Measurements from ENCODE around the gene RBMS3. TPM values are rescaled to one million over a fixed set of nuclear protein-coding genes. Genes with fewer than 3 reads are reported as not detected.
"Not testable (repeated sequence)": the region's sequence is repeated elsewhere in the genome, so short reads cannot be mapped to it uniquely, and the experiment has no call there.

Gene RBMS3
- total RNA-seq, 2 donors from 2014 or later: 40.7 to 53.2 TPM

- ATAC-seq (no peak), DNase-seq (no peak)
- intact Hi-C loops (cut with DNase I): loop anchor here in 1 of 2 donors (10.0 kb wide), 1 partner anchor 233 kb away; no protein-coding TSS in a partner anchor
Observed at GRCh38 chr3:29521751-29522150, 240.9 kb downstream of the RBMS3 start.

DNA sequence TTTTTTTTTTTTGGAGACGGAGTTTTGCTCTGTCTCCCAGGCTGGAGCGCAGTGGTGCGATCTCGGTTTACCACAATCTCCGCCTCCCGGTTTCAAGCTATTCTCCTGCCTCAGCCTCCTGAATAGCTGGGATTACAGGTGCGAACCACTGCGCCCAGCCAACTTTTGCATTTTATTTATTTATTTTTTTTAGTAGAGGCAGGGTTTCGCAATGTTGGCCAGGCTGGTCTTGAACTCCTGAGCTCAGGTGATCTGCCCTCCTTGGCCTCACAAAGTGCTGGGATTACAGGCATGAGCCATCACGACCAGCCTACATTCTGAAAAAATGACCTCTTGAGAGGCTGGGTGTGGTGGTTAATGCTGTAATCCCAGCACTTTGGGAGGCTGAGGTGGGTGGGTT lies 243.6 kb downstream of the RBMS3 start:
- intact Hi-C loops (cut with DNase I): loop anchor here in 1 of 2 donors (10.0 kb wide), 1 partner anchor 230 kb away; no protein-coding TSS in a partner anchor
- ATAC-seq, DNase-seq: not testable (repeated sequence)

GRCh38 chr3:29525254-29525881 lies 244.5 kb downstream of the RBMS3 start:
- peak; percentile 93 to 96 for ATAC-seq
- intact Hi-C loops (cut with DNase I): loop anchor here in 1 of 2 donors (10.0 kb wide), 1 partner anchor 229 kb away; no protein-coding TSS in a partner anchor
- DNase-seq: peak; percentile 58

GRCh38 chr3:29527246-29527645 lies 246.4 kb downstream of the RBMS3 start:
- DNase-seq (no peak), ATAC-seq (no peak)
- intact Hi-C loops (cut with DNase I): loop anchor here in 1 of 2 donors (10.0 kb wide), 1 partner anchor 228 kb away; no protein-coding TSS in a partner anchor

- intact Hi-C loops (cut with DNase I): no loop called here
- no peak for DNase-seq
- peak in 1 of 2 donors; percentile 38 for ATAC-seq
Observed at GRCh38 chr3:29531644-29532043, 250.8 kb downstream of the RBMS3 start.

DNA sequence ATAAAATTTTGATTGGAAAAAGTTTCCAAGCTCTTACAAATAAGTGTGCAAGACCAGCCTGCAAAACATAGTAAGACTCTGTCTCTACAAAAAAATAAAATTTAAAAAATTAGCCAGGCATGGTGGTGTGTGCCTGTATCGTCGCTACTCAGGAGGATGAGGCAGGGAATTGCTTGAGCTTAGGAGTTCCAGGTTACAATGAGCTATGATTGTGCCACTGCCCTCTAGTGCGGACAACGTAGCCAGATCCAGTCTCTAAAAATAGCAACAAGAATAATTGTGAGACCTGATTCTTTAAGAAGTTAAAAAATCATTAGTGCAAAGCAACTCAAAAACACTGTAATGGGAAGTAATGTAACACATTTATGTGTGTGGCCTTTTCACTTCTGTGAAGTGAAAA lies 251.6 kb downstream of the RBMS3 start:
- ATAC-seq (no peak), DNase-seq (no peak)
- intact Hi-C loops (cut with DNase I): no loop called here

DNA sequence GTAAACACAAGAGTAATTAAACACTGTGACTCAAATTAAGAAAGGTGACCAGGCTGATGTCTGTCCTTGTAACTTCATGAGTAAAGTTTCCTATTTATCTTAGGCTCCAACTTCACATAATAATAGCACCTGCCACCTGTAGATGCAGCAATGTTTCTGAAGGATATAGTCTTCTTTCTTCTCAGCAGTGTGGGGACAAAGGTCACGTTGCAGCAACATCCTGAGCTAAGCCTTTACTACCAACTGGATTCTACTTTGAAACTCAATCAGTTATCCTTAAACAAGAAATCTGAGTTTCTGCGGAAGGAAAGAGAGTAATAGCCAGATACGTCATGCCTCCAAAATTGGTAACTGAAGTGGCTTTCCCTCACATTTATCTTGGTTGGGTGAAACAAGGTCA lies 253.1 kb downstream of the RBMS3 start:
- ATAC-seq (no peak), DNase-seq (no peak)
- intact Hi-C loops (cut with DNase I): no loop called here

GRCh38 chr3:29536016-29536758 lies 255.3 kb downstream of the RBMS3 start:
- intact Hi-C loops (cut with DNase I): no loop called here
- DNase-seq (no peak), ATAC-seq (no peak)

DNA sequence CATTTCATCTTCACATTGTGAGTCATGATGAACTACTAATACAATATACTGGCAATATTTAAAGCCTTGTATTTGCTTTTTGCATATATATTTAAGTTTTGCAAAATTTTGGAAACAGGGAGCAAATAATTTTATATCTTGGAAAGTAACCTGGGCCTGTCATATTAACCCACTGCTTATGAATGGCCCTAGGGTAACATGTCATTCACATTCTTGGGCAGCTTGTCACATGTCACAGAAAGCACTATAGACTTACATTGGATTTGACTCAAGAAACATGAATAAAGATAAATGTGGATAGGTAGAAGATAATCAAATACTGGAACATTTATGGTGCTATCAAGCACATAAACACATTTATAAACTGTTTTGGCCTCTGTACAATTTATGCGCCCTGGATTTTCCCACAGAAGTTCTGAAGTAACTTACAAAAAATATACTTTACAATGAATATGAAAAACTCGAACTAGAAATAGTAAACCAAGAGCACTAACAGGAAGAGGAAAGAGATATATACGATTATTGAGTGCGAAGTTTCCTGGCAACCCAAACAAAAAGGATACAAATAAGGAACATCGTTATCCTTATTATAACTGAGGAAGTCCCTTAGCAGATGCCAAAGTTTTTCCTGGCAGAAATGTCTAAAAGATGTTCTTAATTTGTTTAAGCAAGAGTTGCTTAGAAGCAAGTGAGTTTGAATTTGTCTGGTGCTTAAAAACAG lies 257.2 kb downstream of the RBMS3 start:
- intact Hi-C loops (cut with DNase I): no loop called here
- ATAC-seq (no peak), DNase-seq (no peak)

GRCh38 chr3:29538610-29538958 lies 257.7 kb downstream of the RBMS3 start:
- no peak for ATAC-seq
- intact Hi-C loops (cut with DNase I): no loop called here
- no peak for DNase-seq

DNA sequence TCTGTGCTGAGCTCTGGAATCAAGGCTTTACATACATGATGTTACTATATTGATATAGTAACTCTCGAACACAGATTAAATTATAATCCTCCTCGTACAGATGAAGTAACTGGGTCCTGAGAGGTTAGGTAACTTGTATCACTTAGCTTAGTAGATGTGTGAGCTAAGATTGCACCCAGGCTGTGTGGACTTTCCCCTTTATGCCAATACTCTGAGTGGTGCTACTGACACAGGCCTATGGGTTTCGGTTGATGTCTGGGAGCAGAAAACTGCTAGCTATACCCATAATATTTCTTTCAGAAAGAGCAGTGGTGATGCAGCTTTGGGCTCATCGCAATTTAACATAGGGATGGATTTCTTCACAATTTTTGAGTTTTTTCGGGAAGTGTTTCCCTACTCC lies 259.7 kb downstream of the RBMS3 start:
- ATAC-seq: no peak
- DNase-seq: no peak
- intact Hi-C loops (cut with DNase I): no loop called here

DNA sequence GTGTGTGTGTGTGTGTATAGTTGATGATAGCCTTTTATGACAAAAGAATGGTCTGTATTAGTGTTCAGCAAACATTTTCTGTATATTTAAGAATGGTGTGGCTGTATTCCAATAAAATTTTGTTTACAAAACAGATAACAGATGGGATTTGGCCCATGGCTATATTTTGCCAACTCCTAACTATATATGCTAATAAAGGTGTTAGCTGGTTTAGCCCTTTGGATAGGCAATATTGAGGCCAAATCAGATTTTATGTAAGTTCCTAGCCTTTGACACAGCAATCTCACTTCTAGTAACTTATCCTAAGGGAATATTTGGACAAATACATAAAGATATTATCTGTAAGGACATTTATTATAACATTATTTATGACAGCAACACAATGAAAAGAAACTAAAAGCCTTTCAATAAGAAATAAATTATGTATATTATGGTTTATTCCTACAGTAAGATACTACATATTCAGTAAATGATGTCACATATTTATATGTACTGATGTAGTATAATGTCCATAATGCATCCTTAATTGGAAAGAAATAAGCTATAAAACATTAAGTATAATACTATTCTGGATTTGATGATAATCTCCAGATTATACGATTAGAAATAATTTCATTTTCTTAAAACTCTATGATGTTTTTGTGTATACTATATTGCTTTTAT lies 264.0 kb downstream of the RBMS3 start:
- intact Hi-C loops (cut with DNase I): no loop called here
- DNase-seq (no peak), ATAC-seq (no peak)

DNA sequence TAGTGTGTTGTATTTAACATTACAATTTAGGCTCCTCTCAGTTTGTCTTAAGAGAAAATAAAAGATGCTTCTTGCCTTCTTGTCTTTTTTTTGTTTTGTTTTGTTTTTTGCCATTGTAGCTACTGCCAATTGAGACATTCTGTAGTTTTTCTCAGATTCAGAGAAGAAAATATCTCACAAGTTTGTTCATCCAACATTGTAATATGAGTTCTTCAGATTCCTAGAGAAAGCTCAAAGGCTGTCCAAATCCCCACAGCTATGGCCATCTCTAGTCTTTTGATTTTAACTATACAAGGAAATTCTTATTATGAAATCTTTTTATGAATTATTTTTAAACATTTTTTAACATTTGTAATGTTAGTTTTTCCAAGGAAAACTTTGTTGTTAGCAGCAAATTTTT lies 264.7 kb downstream of the RBMS3 start:
- intact Hi-C loops (cut with DNase I): no loop called here
- ATAC-seq (no peak), DNase-seq (no peak)

GRCh38 chr3:29552051-29552450 lies 271.2 kb downstream of the RBMS3 start:
- ATAC-seq (no peak), DNase-seq (no peak)
- intact Hi-C loops (cut with DNase I): no loop called here

- ATAC-seq (no peak), DNase-seq (no peak)
- intact Hi-C loops (cut with DNase I): no loop called here
Observed at GRCh38 chr3:29554566-29554965, 273.7 kb downstream of the RBMS3 start.

GRCh38 chr3:29555590-29555989 lies 274.7 kb downstream of the RBMS3 start:
- intact Hi-C loops (cut with DNase I): no loop called here
- DNase-seq (no peak), ATAC-seq (no peak)

- intact Hi-C loops (cut with DNase I): no loop called here
- ATAC-seq (no peak), DNase-seq (no peak)
Observed at GRCh38 chr3:29557186-29557585, 276.3 kb downstream of the RBMS3 start.

GRCh38 chr3:29557825-29558224 lies 277.0 kb downstream of the RBMS3 start:
- intact Hi-C loops (cut with DNase I): no loop called here
- ATAC-seq (no peak), DNase-seq (no peak)

GRCh38 chr3:29559741-29560465 lies 279.0 kb downstream of the RBMS3 start:
- ATAC-seq: no peak
- no peak for DNase-seq
- intact Hi-C loops (cut with DNase I): no loop called here

Measured in left cardiac atrium (tissue), 4 donors.